Stimulated activated CD8-positive, alpha-beta memory T cell treated with anti-CD3 and anti-CD28 coated beads, Interleukin-12 subunit alpha, Interleukin-12 subunit beta, amount 100 ng/mL, for 1 hour (primary cell): ENCODE measurements around the gene C10orf143.

Experiments
- DNase-seq: peaks from one replicate; pipeline ENCODE4 v3.0.0-alpha.2; 2020; ENCODE audit warnings: low read depth

C10orf143 gene

GRCh38 chr10:130014263-130015074, 96.2 kb downstream of the C10orf143 start:
- no peak for DNase-seq
